H4 (cell line): ENCODE results near the gene HPN. TPM values are rescaled to one million over a fixed set of nuclear protein-coding genes. Genes with fewer than 3 reads are reported as not detected.

ENCODE experiments used
- DNase-seq: peaks from one replicate; pipeline ENCODE4 v3.0.0-alpha.2; 2015; ENCODE audit warnings: low spot score
- total RNA-seq: library from RNA; depleted of rRNA; stranded (reverse); fragments of >200 nt; shearing (Covaris generic); gene quantifications from 2 replicates; pipeline ENCODE4 v1.2.3, GENCODE V29; 2014

Gene HPN
- total RNA-seq, 1 experiment from 2014 or later = not detected

GRCh38 chr19:35061583-35062373, 20.3 kb downstream of the HPN start:
- DNase-seq = peak; percentile 79

DNA sequence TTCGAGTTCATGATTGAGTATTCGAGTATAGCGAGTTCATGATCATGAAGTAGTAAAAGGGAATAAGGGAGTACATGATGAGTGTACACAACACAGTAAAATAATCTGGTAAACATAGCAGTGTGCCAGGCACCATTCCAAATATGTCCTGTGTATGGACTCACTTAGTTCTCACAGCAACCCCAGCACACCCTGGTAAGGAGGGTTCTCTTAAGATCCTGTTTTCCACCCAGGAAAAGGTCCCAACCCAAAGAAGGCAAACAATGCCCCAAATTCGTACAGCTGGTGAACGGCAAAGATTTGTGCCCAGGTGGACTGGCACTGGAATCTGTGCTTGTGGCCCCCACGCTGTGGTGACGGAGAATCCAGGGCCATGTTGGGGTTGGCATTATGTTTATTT, 21.4 kb downstream of the HPN start:
- DNase-seq = no peak

GRCh38 chr19:35063940-35064818, 22.7 kb downstream of the HPN start:
- peak; percentile 89 for DNase-seq

DNA sequence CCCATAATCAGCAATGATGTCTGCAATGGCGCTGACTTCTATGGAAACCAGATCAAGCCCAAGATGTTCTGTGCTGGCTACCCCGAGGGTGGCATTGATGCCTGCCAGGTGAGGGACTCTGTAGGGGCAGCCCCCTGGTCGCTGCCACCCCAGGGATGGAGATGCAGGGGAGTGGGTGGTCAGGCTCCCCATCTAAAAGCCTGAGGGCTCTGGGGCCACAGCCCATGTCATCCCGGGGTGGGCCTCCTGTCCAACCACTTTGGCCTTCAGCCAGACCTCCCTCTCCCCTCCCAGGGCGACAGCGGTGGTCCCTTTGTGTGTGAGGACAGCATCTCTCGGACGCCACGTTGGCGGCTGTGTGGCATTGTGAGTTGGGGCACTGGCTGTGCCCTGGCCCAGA, 24.1 kb downstream of the HPN start:
- DNase-seq = no peak

DNA sequence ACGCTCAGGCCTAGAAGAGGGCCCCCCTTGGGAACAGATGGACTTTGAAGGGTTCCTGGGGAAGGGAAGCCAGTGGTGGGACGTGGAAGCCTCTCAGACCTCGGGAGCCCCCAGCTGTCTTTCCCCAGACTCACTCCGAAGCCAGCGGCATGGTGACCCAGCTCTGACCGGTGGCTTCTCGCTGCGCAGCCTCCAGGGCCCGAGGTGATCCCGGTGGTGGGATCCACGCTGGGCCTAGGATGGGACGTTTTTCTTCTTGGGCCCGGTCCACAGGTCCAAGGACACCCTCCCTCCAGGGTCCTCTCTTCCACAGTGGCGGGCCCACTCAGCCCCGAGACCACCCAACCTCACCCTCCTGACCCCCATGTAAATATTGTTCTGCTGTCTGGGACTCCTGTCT, 24.6 kb downstream of the HPN start:
- no peak for DNase-seq

DNA sequence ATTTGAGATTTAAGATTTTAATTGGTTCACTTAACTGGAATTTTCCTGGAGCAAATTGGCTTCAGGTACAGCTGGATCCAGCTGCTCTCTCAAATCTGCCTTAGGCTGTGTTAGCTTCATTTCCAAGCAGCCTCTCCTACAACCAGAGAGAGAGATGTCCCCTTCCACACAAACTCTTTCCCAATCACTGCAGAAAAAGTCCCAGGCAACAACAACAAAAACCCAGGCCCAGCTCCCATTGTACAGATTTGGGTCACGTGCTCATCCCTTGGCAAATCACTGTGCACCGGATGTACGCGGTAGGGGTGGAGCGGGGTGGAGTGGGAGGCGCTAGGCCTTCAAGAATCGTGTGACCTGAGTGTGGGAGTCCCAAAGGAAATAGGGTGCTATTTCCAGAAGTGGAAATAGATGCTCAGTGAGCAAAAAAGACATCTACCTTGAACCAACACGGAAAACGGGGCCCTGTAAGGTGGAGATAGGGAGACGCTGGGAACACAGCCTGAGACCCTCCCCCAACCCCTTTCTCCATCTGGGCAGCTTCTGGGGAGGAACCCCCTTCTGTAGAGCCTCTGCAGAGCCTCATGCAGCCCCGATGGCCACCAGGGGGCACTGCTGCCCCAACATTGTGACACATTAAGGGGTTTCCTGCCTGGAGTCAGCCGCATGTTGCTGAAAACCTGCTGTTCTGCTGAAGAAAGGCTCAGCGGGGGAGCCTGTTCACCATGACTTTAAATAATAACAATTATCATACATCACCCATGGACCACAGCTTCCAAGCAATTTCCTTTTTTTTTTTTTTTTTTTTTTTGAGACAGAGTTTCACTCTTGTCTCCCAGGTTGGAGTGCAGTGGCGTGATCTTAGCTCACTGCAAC, 25.4 kb downstream of the HPN start:
- peak; percentile 92 for DNase-seq

DNA sequence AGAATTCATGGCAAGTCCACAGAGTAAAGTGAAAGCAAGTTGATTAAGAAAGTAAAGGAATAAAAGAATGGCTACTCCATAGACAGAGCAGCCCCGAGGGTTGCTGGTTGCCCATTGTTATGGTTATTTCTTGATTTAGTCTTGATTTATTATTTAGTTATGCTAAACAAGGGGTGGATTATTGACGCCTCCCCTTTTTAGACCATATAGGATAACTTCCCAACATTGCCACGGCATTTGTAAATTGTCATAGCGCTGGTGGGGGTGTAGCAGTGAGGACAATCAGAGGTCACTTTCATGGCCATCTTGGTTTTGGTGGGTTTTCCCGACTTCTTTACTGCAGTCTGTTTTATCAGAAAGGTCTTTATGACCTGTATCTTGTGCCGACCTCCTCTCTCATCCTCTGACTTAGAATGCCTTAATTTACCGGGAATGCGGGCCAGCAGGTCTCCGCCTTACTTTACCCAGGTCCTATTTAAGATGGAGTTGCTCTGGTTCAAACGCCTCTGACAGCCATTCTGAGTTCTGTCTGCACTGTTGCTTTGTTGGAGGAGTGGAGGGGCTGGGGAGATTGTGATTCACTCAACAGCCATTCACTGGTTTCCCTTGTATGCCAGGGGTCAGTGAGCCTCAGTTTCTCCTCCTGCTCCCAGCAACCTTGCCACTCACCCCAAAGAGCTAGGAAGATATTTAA, 27.6 kb downstream of the HPN start:
- no peak for DNase-seq

DNA sequence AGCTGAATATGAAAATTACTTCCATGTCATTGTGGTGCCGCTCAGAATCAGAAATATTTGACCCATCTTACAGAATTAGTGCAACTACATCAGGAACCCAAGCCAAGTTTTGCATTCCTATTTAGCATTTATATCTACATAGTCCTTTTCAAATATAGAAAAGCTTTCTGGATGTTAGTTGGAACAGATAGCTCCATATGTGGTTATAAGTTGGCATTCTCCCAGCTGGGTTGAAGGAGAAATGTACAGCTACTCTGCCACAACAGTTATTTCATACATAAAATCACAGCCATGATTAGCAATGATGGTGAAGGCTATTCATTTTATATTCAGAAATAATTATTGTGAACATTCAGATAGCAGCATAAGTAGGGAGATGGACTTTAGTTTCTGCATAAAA, 28.2 kb downstream of the HPN start:
- no peak for DNase-seq

DNA sequence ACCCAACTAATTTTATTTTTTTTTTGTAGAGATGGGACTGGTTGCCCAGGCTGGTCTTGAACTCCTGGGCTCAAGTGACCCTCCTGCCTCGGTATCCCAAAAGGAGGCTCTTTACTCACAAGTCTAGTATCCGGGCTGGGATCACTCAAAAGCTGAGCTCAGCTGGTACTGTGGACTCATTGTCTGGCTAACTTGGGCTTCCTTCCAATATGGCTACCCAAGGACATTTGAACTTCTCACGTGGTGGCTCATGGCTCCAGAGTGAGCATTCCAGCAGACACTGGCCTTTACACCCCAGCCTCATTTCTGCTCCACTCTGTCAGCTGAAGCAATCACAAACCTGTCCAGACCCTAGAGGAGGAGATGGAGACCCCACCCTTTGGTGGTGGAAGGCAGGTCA, 28.9 kb downstream of the HPN start:
- DNase-seq = no peak

DNA sequence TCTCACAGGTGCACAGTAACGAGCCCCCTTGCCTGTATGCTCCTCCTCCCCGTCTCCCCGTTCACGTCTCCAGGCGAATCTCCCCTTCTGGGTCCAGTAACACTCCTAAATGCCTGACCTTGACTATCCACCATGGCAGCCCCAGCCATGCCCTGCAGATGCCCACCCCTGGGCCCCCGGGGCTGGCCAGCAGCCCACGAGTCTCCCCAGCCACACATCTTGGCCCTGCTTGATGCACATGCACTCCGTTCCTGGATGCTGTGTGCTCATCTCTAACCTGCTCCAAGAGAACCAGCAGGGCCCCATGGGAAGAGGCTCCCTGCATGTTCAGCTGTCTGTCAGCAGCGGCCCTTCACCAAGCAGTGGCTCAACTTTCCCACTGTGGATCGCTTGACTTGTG, 32.0 kb downstream of the HPN start:
- no peak for DNase-seq

GRCh38 chr19:35073941-35074340, 32.4 kb downstream of the HPN start:
- DNase-seq = no peak

DNA sequence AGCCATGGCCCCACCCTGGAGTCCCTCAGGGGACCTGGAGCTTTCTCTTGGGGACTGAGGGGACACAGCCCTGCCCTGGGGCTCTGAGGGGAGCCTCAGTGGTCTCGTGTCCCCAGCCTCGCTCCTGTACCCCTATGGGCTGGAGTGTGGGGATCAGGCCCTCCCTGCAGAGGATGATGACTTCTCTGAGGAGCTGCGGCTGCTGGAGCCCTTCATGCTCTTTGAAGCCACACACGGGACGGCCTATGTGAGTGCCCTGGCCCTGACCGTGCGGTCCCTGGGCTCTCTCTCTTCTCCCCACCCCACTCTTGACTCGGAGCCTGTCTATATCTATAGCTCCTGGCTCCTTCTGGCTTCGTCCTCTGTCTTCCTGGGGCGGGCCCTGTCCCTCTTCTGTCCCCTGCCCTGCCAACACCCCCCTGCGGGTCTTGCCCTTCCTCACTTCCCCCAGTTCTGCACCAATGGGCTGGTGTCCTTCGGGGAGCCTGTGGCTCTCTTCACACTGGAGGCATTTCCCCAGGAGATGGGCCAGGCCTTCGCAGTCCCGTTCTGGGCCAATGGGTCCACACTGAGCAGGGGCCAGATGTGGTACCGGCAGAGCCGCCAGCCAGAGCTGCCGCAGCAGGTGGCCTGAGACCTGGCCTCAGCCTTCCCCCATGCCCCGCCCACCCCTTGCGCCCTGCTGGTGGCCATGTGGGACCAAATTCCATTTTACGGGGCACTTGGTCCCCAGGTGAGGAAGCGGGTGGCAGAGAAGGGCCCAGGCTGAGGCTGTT, 33.1 kb downstream of the HPN start:
- no peak for DNase-seq

DNA sequence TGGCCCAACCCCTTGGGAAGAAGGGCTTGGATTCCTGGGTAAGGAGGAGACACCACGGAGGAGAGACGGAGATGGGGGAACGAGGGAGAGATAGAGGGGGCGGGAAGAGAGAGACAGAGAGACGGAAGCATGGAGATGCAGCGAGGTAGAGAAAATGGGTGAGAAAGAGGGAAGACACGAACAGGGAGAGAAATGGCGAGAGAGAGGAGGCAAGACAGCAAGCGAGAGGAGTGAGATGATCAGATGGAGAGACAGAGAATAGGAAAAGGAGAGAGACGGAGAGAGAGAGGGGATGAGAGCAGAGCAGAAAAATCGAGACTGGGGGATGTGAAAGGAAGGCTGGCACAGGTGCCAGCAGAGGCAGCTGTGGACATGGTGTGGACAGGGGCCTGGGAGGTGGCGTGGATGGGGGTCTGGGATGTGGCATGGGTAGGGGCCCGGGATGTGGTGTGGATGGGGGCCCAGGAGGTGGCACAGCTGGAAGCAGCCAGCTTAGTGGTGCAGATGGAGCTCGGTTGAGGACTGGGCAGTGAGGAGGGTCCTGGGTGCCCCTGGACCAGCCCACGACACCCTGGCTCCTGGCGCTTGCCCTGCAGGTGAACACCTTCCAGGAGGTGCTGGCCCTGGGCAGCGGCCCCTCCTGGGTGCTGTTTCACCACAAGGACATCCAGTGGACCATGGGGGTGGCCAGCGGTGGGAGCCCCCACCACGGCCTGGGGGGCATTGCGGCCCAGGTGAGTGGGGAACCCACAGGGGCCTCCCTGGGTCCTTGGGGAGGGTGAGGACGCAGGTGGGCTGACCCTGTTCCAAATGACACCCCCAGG, 33.9 kb downstream of the HPN start:
- DNase-seq = no peak

DNA sequence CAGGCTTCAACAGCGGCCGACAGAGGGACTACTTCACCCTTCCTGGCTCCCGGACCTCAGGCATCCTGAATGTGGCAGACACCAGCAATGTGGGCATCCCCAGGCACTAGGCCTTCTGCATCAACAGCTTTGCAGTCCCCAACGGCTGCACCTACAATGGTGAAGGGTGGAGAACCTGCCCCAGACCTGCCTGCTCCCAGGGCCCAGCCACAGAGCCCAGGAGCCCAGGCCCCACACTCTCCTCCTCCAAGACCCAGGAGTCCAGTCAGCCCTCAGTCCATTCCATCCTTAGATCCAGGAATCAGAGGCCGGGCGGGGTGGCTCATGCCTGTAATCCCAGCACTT, 34.5 kb downstream of the HPN start:
- no peak for DNase-seq

DNA sequence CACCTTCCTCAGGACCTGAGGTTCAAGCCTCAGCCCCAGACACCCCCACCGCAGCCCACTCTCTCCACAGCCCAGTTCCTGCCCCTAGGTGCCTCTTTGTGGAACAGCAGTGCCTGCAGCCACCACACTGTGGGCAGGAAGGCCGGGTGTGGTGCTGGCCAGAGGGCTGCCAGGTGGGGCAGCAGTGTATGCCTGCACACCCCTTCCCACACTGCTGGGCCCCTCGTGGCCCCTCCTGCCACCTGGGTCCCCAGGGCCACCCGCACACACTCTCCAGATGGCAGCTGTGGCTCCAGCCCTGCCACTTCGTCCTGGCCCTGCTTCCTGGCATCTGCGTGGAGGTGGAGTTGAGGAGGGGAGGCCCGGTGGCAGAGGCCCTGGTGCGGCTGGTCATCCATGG, 35.1 kb downstream of the HPN start:
- no peak for DNase-seq

- DNase-seq = no peak
Observed at GRCh38 chr19:35077411-35078223, 36.1 kb downstream of the HPN start.

DNA sequence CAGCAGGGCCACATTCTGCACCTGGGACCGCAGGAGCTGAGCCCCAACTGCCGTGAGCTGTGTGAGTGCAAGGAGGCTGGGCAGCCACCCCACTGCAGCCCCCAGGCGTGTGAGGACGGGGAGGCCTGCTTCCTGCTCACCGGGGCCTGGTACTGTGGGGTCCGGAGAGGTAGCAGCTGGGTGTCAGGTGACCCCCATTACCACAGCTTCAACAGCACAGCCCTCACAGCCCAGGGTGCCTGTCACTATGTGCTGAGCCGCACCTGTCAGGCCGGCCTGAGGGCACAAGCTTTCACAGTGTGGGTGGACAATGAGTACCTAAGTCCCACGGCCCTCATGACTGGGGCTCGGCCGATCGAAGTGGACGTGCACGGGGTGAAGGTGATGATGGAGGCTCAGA, 38.3 kb downstream of the HPN start:
- DNase-seq = no peak

GRCh38 chr19:35080613-35081170, 39.2 kb downstream of the HPN start:
- no peak for DNase-seq

DNA sequence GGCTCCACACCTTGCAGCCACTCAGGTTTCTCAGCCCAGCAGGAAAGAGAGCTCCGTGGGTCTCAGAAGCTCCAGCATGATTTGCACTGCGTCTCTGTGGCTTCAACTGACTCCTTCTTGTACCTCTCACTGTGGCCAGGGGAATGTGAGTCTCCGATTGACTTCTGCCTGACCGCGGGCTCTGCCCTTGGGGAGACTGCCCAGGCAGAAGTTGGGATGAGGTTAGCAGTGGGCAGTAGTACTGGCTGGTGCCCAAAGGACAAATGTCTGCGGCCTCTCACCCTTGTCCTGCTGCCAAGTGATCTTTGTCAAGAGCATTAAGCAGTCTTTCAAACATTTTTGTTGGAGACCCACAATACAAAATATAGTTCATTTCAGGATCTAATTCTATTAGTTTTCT, 39.7 kb downstream of the HPN start:
- DNase-seq = no peak
